H1 (cell line): Measurements from ENCODE around the gene SPACA4. TPM values are rescaled to one million over a fixed set of nuclear protein-coding genes. Genes with fewer than 3 reads are reported as not detected.

Experiments used
- ATF3 ChIP-seq: IDR thresholded peaks from 2 replicates; pipeline ENCODE4 v1.6.1; 2011; ENCODE audit warnings: low read depth, mild to moderate bottlenecking, low read length; ENCODE audit not compliant: insufficient read depth
- BRCA1 ChIP-seq: IDR thresholded peaks from 2 replicates; pipeline ENCODE4 v1.6.1; 2012; ENCODE audit warnings: low read depth, low read length, improper control_type of control experiment
- NANOG ChIP-seq: IDR thresholded peaks from 2 replicates; pipeline ENCODE4 v1.6.1; 2011; ENCODE audit warnings: low read length, low read depth, mild to moderate bottlenecking, inconsistent platforms; ENCODE audit not compliant: insufficient read depth, poor library complexity, severe bottlenecking
- NRF1 ChIP-seq: IDR thresholded peaks from 2 replicates; pipeline ENCODE4 v1.6.1; 2011; ENCODE audit warnings: mild to moderate bottlenecking, low read depth, low read length, improper control_type of control experiment
- PHF8 ChIP-seq: fragments of 200-600 bp; sonication (generic); conservative IDR thresholded peaks from 2 replicates; pipeline ENCODE4 v1.7.1; 2012; ENCODE audit warnings: low read depth, mild to moderate bottlenecking, inconsistent platforms, low read length, moderate library complexity
- POU5F1 ChIP-seq: IDR thresholded peaks from 2 replicates; pipeline ENCODE4 v1.6.1; 2011; ENCODE audit warnings: low read depth, mild to moderate bottlenecking, low read length, moderate library complexity
- SIN3A ChIP-seq, 2 experiments: IDR thresholded peaks in 1 of 2; conservative IDR thresholded peaks in 1 of 2; 2 replicates each; pipeline ENCODE4 v1.6.1; 2011 to 2012; ENCODE audit warnings: low read length in 2 of 2, improper control_type of control experiment in 1 of 2, low read depth in 1 of 2, mild to moderate bottlenecking in 1 of 2
- SIRT6 ChIP-seq: IDR thresholded peaks from one replicate; pipeline ENCODE4 v1.7.1; 2012; ENCODE audit warnings: low read length, inconsistent platforms
- SP1 ChIP-seq: IDR thresholded peaks from 2 replicates; pipeline ENCODE4 v1.6.1; 2011; ENCODE audit warnings: low read depth, low read length
- SP2 ChIP-seq: IDR thresholded peaks from 2 replicates; pipeline ENCODE4 v1.6.1; 2012; ENCODE audit warnings: mild to moderate bottlenecking, low read length, inconsistent platforms
- TAF1 ChIP-seq: IDR thresholded peaks from 2 replicates; pipeline ENCODE4 v1.6.1; 2011; ENCODE audit warnings: mild to moderate bottlenecking, low read depth, low read length
- ZNF274 ChIP-seq: IDR thresholded peaks from 2 replicates; pipeline ENCODE4 v1.7.0; 2012; ENCODE audit warnings: low read length, borderline replicate concordance; ENCODE audit errors: extremely low read depth
- polyA plus RNA-seq, 7 experiments: library from polyadenylated mRNA; depleted of rRNA in 3 of 7; stranded (reverse) in 5 of 7; unstranded in 2 of 7; fragments of >200 nt in 5 of 7; fragments of 200-250 nt in 2 of 7; gene quantifications; 1 replicate in 5 of 7; 2 replicates in 1 of 7; 4 replicates in 1 of 7; pipeline versions ENCODE4 v1.2.1 to v1.2.3, GENCODE V29; 2011 to 2013; ENCODE audit warnings: missing spikeins in 2 of 7, mixed read lengths in 2 of 7
- total RNA-seq: library from RNA; stranded (reverse); fragmentation: NEBNext Ultra II Directional; extraction: Animal tissue kit (Norgen Biotek cat#: 25700); gene quantifications from 2 replicates; pipeline ENCODE4 v1.2.1, GENCODE V29; 2021
- TF ChIP-seq, protein P1 (sequence below): IDR thresholded peaks from 2 replicates; pipeline ENCODE4 v1.6.1; 2012; ENCODE audit warnings: inconsistent platforms

The SPACA4 gene
- total and polyA plus RNA-seq, 2 of the 8 experiments (the other 6 are each of a cell fraction or from before 2014, with no cell fraction given) = not detected

DNA sequence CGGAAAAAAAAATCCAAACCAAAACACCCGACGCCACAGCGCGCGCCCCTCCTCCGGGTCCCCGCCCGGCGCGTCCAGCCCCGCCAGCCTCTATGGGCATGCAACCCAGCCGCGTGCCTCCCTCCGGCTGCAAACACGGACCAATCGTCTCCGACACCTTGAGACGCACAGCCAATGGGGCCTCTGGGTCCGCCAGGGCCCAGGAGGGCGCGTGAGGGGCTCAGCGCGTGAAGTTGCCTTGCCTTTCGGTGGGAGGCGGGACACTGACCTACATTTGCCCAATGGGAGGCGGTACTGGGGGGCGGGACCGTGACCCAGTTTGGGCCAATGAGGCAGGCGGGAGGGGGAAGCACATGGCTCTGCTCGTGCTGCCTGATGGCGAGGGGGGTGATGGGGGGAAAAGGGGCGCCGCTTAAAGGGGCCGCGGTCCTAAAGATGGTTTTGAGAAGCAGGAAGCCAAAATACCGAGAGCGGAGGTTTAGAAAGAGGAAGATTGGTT, 31.0 kb downstream of the SPACA4 start (continued):
- TF ChIP-seq SIN3A (conservative IDR thresholded peaks at IDR 0.05 in 1 of 2, IDR thresholded peaks at IDR 0.05 in 1 of 2; ENCODE audit: low read depth in 1 of 2, low read length in 2 of 2) = 0 out of 4 replicates have a peak, but pooled peaks of 1 of the 2 experiments have one; percentile 14
- TF ChIP-seq ZNF274 = no peak
- peak; percentile 84 for TF ChIP-seq SP1
- TF ChIP-seq ATF3 = no peak
- TF ChIP-seq, protein P1, sequence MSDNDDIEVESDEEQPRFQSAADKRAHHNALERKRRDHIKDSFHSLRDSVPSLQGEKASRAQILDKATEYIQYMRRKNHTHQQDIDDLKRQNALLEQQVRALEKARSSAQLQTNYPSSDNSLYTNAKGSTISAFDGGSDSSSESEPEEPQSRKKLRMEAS = peak; percentile 98
- no peak for TF ChIP-seq NANOG
- TF ChIP-seq TAF1 = 0 out of 2 replicates have a peak, but pooled peaks have one; percentile 6
- no peak for TF ChIP-seq POU5F1
- TF ChIP-seq NRF1 = no peak
- TF ChIP-seq SIRT6 = no peak
- no peak for TF ChIP-seq PHF8
- 0 out of 2 replicates have a peak, but pooled peaks have one; percentile 21 for TF ChIP-seq SP2
- TF ChIP-seq BRCA1 = no peak
